Body of pancreas (tissue), 4 donors: ENCODE results near the gene CERS3.

Source experiments
- POLR2A ChIP-seq, 3 donors: fragments of 450-650 bp; IDR thresholded peaks; one replicate each; pipeline ENCODE4 v1.6.1; 2016; ENCODE audit warnings: antibody characterized with exemption in 3 of 3, mild to moderate bottlenecking in 2 of 3
- TF ChIP-seq, protein P1 (sequence below), 7 experiments: fragments of 450-650 bp in 4 of 7; fragments of 200-600 bp in 3 of 7; sonication (generic) in 3 of 7; IDR thresholded peaks; one replicate each; pipeline ENCODE4 v1.5.1; 2016 to 2019; ENCODE audit warnings: antibody characterized with exemption in 7 of 7

DNA sequence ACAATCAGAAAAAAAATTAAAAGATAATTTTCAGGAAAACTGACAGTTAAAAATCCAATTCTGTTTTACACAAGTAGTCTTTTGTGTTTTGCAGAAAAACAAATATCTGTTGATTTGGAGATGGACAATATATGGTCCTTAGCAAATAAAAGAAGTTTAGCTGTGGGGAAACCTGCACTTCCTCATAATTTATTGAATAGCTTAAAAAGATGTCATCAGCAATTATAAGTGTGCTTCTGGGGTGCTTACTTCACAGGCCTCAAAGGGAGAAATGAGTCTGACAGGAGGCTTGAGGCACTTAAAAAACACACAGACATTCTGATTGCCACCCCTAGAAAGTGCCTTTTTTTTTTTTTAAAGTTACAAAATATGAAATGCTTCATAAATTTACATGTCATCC is 31.6 kb upstream of the CERS3 start:
- TF ChIP-seq, protein P1, sequence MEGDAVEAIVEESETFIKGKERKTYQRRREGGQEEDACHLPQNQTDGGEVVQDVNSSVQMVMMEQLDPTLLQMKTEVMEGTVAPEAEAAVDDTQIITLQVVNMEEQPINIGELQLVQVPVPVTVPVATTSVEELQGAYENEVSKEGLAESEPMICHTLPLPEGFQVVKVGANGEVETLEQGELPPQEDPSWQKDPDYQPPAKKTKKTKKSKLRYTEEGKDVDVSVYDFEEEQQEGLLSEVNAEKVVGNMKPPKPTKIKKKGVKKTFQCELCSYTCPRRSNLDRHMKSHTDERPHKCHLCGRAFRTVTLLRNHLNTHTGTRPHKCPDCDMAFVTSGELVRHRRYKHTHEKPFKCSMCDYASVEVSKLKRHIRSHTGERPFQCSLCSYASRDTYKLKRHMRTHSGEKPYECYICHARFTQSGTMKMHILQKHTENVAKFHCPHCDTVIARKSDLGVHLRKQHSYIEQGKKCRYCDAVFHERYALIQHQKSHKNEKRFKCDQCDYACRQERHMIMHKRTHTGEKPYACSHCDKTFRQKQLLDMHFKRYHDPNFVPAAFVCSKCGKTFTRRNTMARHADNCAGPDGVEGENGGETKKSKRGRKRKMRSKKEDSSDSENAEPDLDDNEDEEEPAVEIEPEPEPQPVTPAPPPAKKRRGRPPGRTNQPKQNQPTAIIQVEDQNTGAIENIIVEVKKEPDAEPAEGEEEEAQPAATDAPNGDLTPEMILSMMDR (IDR thresholded peaks at IDR 0.05): no peak
- TF ChIP-seq POLR2A (IDR thresholded peaks at IDR 0.05): no peak
